Measurements from ENCODE around the gene ASCC1. TPM values are rescaled to one million over a fixed set of nuclear protein-coding genes. Genes with fewer than 3 reads are reported as not detected.

Gene ASCC1
- total and polyA plus RNA-seq, 2 of the 13 experiments (the other 11 are each of a cell fraction or from before 2014, with no cell fraction given): 21.6 to 30.1 TPM

DNA sequence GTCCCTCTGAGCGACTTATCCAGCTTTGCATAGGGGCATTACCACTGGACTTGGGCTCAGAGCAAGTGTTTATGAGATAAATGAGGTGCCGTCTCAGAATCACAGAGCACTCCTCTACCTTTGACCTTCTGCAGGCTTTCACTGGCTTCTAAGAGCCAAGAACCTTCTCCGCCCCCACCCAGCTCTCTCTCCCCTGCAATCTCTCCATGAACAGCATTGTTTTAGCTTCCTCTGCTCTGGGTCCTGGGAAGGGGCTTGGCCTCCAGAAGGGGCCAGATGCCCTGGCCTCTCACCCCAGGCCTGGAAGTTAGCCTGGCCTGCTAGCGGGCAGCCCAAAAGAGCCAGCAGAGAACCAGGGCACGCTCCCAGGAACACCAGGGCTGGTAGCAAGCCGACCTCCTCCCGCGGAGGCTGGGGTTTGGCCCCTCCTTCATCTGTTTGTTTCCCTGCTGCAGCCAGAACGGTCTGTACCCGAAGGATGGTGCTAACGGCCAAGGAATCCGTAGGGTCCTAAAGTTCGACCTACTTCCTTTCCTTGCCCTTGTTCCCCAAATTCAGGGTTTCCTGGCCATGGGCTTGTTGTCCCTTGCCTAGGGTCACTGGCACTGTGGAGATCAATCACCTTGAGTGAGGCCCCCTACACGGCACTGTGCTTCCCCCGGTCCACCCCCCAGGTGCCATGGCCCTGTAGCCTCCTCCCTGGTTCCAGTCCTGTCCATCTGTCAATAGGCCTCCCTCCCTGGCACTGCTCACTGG is 38.9 kb upstream of the ASCC1 start (continued):
- TF ChIP-seq ZNF570 (CRISPR knock-in tag; IDR thresholded peaks at IDR 0.05; ENCODE audit: borderline replicate concordance) (no peak), NONO (IDR thresholded peaks at IDR 0.05) (no peak), NONO (CRISPR knock-in tag; conservative IDR thresholded peaks at IDR 0.05) (no peak), THAP11 (CRISPR knock-in tag; IDR thresholded peaks at IDR 0.05) (no peak; the same call in 1 of the 2 replicates), ZNF101 (CRISPR knock-in tag; IDR thresholded peaks at IDR 0.05; ENCODE audit: borderline replicate concordance, low read depth) (no peak), ATF2 (CRISPR knock-in tag; IDR thresholded peaks at IDR 0.05) (no peak), ZNF782 (CRISPR knock-in tag; IDR thresholded peaks at IDR 0.05; ENCODE audit: borderline replicate concordance) (no peak), ZNF75D (CRISPR knock-in tag; IDR thresholded peaks at IDR 0.05; ENCODE audit: borderline replicate concordance) (no peak), ZMYM4 (CRISPR knock-in tag; IDR thresholded peaks at IDR 0.05) (peak; percentile 55), GPBP1L1 (CRISPR knock-in tag; IDR thresholded peaks at IDR 0.05) (no peak), ZNF124 (CRISPR knock-in tag; IDR thresholded peaks at IDR 0.05) (peak; percentile 58; the same call in 1 of the 2 replicates), AGO2 (optimal IDR thresholded peaks at IDR 0.05; ENCODE audit: low read depth, low read length) (no peak), SRSF9 (IDR thresholded peaks at IDR 0.05; ENCODE audit: borderline replicate concordance, insufficient read depth, low read depth, low read length, poor library complexity, severe bottlenecking) (no peak), ZKSCAN8 (CRISPR knock-in tag; IDR thresholded peaks at IDR 0.05; ENCODE audit: borderline replicate concordance) (peak; percentile 22; the same call in 1 of the 2 replicates), MXD3 (CRISPR knock-in tag; IDR thresholded peaks at IDR 0.05) (no peak), ZFYVE20 (CRISPR knock-in tag; IDR thresholded peaks at IDR 0.05; ENCODE audit: borderline replicate concordance, low read depth) (no peak), YY1 (IDR thresholded peaks at IDR 0.05; ENCODE audit: insufficient read depth, insufficient replicate concordance, low read depth, low read length) (no peak), RBM22 (optimal IDR thresholded peaks at IDR 0.05; ENCODE audit: low read length) (no peak), RBAK (CRISPR knock-in tag; IDR thresholded peaks at IDR 0.05) (no peak)
- TF ChIP-seq, protein P1, sequence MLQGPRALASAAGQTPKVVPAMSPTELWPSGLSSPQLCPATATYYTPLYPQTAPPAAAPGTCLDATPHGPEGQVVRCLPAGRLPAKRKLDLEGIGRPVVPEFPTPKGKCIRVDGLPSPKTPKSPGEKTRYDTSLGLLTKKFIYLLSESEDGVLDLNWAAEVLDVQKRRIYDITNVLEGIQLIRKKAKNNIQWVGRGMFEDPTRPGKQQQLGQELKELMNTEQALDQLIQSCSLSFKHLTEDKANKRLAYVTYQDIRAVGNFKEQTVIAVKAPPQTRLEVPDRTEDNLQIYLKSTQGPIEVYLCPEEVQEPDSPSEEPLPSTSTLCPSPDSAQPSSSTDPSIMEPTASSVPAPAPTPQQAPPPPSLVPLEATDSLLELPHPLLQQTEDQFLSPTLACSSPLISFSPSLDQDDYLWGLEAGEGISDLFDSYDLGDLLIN (CRISPR knock-in tag; IDR thresholded peaks at IDR 0.05; ENCODE audit: borderline replicate concordance): no peak

All from HepG2 (cell line).